GM21825 (cell line): ENCODE results near the gene F11.
"Not testable (repeated sequence)": the region's sequence is repeated elsewhere in the genome, so short reads cannot be mapped to it uniquely, and the experiment has no call there.

Source experiments
- ATAC-seq: cut with Tn5 transposase; IDR thresholded peaks from one replicate; pipeline ENCODE4 v1.9.1; 2021; ENCODE audit warnings: mild to moderate bottlenecking, moderate library complexity; ENCODE audit not compliant: unreplicated experiment

F11 gene

DNA sequence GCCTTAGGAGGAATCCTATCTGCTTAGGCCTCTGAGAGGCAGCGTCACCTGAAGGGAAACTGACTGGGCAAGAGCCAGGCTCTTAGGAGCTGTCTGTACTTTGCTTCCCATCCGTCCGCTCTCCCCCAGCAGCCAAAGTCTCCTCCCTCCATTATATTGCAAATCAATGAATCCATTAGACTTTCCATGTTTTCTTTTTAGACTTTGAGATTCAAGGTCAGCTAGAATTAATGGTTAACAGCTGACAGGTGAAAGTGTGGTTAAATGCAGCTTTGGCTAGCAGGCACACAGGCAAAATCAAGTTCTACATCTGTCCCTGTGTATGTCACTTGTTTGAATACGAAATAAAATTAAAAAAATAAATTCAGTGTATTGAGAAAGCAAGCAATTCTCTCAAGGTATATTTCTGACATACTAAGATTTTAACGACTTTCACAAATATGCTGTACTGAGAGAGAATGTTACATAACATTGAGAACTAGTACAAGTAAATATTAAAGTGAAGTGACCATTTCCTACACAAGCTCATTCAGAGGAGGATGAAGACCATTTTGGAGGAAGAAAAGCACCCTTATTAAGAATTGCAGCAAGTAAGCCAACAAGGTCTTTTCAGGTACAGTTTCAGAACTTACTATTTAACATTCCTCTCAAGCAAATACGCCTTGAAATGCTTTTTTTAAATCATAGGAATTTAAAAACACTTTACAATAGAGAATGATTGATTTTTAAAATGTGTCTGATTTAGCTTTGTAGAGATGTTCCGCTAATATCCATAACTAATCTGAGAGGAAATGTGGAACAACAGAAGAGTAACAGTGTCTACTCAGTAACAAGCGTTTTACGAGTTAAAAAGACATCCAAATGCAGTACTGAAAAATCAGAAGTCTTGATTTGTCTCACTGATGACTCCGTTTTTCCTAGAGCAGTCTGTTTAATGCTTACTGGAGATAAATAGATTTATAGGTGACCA is at the start of gene F11:
Gene F11 (plus strand): TSS at position 507 of the 970 bp plus-strand sequence. CDS start 948 bp downstream, outside the sequence.
- ATAC-seq: no peak

DNA sequence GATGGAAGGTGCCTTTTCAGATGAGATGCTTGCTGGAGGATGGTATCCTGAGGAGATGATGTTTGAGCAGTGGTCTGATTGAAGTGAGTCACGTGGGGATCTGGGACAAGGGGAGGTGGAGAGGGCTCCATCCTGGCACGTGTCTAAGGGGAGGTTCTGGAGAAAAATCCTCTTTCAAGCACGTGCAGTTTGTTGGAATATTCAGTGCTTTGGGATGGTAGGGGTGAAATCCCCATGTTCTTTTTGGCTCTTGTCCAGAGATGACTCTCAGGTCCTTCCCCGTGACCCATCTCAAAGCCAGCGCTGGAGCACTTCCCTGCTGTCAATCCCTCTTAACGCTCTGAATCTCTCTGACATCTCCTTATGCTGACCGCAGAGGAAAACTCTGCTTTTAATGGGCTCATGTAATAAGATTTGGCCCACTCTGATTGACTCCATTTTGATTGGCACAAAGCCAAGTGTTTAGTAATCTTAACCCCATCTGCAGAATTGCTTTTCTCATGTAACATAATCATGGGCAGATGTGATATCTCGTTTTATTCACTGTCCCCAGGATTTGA is 49.4 kb upstream of the F11 start:
- ATAC-seq: no peak

DNA sequence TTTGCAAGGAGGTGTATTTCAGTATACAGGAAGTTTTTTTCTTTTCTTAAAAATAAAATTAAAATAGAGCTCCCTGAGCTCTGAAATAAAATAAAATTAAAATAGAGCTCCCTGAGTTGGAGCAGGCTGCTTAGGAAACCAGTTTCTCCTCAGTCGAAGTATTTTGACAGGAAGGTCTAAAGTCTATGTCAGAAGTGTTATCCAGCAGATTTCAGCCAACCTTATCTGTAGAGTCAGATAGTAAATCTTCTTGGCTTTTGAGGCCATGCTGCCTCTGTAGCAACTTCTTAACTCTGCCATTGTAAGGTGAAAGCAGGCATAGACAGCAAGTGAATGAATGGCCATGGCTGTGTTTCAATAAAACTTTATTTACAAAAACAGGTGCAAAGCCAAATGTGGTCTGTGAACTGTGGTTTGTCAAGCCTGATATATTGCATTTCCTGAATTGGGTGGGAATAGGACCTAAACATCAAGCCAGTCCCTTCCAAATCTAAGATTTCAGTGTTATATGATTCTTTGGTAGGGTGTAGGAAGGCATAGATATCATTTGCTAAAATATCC is 48.2 kb upstream of the F11 start:
- no peak for ATAC-seq

DNA sequence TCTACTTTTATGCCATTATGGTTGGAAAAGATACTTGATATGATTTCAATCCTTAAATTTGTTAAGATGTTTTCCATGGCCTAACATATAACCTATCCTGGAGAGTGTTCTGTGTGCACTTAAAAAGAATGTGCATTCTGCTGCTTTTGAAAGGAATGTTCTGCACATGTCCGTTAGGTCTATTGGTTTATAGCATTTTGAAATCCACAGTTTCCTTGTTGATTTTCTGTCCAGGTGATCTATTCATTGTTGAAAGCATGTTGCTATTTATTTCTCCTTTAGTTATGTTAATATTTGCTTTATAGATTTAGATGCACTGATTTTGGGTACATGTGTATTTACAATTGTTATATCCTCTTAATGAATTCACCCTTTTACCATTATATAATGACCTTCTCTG is 44.4 kb upstream of the F11 start:
- ATAC-seq: no peak

DNA sequence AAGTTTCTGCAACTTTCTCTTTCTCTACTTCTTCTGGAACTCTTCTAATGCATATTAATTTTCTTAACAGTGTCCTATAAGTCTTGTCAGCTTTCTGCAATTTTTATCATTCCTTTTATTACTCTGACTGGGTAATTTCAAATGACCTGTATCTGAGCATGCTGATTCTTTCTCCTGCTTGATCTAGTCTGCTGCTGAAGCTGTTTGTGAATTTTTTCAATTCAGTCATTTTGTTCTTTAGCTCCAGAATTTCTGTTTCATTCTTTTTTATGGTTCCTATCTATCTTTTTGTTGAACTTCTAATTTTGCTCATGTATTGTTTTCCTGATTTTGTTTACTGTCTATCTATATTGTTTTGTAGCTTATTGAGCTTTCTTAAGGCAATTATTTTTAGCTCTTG is 40.1 kb upstream of the F11 start:
- no peak for ATAC-seq

DNA sequence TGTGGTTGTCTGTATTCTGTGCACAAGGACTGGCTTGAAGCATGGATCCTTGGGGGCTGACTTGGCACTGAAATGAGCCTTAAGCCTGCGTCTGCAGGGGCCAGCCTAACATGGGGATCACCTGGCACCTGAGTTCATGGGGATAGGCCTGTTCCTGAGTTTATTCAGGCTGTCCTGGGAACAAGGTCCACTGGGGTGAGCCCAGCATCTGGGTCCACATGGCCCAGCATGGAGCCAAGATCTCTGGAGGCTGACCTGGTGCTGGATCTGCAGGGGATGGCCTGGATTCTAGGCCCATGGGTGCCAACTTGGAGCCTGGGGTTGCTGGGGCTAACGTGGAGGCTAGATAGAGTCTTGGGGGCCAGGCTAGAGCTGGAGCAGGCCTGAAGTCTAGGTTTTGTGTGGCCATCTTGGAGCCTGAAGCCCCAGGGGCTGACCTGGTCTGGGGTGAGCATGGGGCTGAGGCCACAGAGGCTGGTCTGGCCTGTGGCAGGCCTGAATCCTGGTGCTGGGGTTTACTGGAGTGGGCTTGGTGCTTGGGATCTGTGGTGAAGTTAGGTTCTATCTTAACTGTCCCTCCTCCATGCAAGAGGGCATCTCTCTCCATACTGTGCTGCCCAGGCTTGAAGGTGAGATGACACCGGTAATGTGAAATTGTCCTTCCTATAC is 39.3 kb upstream of the F11 start:
- ATAC-seq: no peak

DNA sequence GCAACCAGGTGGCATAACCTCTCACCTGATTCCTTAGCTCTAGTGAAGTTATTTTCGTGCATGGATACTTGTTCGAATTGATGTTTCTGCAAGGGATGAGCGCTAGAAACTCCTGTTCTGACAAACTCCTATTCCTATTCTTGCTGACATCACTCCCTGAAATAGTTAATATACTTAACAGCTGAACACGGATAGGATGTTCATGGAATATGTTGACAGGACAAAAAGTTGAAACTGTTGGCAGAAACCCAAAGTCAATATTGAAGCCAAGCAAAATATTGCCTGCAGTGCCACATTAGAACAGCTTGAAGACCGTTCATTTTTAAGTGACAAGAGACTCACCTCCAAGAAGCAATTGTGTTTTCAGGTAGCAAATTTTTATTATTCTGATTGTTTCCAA is 38.8 kb upstream of the F11 start, which contains the start of gene KLKB1:
Gene KLKB1 (plus strand): TSS at position 287 of the 400 bp plus-strand sequence. CDS start 689 bp downstream, outside the sequence.
- ATAC-seq: no peak

DNA sequence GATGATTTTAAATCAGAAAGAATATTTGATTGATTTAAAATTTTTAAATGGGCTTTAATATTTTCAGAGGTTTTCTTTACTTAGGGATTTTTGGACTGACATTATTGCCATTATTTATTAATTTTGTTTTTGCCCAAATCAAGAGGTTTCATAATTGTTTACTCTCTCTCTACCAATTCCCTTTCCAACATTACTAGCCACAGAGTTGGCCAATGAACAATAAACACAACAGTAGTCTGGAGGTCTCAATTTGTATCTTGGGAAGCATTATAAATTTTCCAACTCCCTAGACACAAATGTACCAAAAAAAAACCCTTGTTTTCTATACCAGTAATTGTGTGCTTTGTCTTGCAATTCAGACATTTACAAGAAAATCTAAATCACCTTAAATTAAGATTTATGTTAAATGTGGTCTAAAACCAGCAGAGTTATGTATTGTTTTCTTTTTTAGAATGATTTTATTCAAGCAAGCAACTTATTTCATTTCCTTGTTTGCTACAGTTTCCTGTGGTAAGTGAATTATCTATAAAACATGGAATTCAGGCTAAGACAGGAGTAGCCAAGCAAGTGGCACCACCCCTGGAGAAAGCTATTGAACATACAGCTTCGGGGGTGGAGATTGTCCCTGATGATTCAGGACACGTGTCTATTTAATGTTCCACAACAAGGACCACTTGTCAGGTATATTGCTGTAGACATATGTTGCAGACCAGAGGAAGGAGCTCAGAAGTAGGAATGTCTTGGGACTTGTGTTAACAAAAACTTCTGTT is 38.1 kb upstream of the F11 start:
- no peak for ATAC-seq

DNA sequence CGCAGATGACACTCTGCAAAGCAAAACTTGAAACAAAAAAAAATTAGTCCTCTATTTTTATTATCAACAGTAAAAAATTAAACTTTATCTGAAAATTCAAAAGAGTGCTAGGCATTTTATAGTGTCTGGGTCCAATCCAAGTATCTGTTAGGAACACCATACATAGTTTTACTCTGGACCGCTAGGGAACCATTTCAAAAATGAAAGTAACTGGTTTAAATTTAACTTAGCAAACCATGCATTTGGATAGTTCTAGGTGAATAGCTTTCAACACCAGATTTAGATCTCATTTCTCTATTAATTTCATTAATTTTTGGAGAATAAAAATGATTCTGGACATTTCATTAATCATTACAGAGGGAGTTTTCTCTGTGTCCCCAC is 37.5 kb upstream of the F11 start:
- no peak for ATAC-seq

DNA sequence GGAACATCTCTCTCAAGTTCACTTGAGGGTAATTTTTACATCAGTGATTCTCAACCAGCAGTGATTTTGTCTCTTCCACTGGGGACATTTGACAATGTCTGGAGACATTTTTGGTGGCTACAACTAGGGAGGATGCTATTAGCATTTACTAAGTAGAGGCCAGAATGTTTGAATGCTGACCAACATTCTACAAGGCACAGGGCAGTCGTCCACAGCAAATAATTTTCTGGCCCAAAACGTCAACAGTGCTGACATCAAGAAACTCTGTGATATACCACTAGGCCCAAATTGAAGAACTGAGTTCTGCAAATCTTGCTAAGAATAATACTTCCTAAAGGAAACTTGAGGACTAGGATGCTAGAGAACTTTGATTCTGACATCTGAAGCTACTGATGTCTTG is 31.6 kb upstream of the F11 start:
- ATAC-seq: no peak

DNA sequence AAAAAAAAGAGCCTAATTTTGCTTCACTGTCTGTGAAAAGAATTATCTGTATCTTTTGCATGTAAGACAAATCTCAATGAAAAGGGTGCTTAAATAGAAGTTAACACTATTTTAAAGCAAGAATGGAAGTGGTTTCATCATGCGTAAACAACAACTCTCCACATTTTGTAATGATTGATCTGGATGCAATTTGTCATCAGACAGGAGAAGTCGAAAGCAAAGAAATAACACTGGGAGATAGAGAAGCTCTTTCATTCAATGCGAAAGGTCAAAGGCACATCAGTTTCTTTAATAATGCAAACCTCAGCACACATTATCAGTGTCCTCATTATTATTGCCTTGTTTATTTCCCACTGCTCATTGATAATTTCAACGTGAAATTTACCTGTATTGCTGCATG is 29.9 kb upstream of the F11 start:
- no peak for ATAC-seq

DNA sequence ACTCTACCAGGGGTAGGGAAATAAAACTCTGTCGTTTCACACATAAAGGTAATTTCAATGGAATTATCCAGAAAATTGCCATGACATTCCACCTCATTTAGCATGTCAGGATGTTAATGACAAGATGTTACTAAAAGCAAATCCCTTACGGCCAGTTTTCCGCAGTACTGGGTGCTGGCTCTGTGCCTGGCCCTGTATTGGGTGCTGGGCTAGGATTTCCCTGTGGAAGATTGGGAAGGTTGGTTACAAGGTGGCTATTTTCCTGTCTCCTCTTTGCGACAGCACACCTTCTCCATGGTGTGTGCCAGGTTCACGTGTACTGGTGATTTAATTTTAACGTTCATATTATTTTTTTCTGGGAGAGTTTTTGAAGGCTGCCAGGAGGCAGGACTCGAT is 25.5 kb upstream of the F11 start:
- ATAC-seq: no peak

DNA sequence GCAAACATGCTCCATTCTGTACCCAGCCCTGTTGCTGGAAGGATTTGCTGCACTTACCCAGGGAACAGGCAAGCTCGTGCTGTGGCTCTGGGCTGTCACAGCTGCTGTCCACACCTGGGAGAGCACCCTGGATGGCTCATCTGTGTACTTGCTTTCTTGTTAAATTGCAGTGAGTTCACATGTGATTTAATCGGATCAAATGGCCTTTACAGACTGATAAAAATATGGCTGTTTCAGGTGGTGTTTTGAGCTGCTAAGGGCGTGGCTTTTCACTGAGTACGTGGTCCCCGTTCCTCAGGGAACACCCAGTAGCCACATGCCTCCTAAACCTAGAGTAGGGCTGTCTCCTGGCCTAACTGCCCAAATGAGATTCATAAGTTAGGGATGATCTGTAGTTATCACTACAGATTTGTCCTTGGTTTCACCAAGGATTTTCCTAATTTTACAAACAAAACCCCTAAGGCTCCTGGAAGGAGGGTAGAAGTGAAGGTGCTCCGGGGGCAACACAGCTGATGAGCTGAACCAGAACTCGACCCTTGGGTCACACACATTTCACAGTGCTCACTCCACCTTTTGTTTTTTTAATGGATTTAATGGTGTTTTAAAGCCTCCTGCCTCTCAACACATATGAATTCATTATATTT is 25.0 kb upstream of the F11 start:
- ATAC-seq: no peak

DNA sequence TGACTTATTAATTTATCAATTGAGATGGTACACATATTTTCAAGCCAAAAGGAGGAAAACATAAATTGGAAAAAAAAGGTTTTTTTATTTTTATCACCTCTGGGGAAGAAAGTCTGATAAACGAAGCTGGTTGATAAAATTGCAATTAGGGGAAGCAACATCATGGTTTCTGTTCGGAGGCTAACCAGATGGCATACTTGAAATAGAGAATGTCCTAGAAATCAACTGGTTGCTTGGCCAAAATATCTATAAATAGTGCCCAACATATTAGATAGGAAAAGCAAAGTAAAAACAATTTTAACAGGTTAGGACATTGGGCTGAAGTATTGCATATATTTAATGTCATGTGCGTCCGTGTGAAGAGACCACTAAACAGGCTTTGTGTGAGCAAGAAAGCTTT is 24.4 kb upstream of the F11 start:
- ATAC-seq: no peak

DNA sequence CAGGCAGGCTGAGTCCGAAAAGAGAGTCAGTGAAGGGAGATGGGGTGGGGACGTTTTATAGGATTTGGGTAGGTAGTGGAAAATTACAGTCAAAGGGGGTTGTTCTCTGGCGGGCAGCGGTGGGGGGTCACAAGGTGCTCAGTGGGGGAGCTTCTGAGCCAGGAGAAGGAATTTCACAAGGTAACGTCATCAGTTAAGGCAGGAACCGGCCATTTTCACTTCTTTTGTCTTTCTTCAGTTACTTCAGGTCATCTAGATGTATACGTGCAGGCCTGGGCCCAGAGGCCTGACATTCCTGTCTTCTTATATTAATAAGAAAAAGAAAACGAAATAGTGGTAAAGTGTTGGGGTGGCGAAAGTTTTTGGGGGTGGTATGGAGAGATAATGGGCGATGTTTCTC is 24.0 kb upstream of the F11 start:
- not testable (repeated sequence) for ATAC-seq

DNA sequence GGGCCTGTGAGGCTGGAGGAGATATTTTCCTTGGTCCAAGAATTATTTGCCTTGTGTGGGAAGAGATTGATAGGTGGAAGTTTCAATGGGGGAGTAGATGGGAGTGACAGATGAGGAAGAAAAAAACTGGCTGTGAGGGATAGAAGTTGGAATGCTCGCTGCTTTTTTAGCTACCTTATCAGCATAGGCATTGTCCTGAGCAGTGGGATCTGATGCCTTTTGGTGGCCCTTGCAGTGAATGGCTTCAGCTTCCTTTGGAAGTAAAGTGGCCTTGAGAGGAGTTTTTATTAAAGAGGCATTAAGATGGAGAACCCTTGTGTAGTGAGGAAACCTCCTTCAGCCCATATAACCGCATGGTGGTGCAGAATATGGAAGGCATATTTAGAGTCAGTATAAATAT is 22.7 kb upstream of the F11 start:
- no peak for ATAC-seq

DNA sequence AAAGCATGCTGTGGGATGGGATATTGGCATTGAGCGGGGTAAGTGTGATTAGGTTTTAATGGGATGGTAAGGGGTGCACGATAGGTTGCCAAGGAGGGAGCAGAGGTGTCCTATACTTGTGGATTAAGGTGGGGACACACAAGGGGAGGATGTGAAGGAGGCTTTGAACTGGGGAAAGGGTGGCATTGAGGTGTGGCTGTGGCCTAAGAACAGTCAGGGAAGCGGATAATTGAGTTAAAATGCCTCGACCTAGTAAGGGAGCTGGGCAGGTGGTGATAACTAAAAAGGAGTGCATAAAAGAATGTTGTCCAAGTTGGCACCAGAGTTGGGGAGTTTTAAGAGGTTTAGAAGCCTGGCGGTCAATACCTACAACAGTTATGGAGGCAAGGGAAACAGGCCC is 21.2 kb upstream of the F11 start:
- ATAC-seq: no peak

DNA sequence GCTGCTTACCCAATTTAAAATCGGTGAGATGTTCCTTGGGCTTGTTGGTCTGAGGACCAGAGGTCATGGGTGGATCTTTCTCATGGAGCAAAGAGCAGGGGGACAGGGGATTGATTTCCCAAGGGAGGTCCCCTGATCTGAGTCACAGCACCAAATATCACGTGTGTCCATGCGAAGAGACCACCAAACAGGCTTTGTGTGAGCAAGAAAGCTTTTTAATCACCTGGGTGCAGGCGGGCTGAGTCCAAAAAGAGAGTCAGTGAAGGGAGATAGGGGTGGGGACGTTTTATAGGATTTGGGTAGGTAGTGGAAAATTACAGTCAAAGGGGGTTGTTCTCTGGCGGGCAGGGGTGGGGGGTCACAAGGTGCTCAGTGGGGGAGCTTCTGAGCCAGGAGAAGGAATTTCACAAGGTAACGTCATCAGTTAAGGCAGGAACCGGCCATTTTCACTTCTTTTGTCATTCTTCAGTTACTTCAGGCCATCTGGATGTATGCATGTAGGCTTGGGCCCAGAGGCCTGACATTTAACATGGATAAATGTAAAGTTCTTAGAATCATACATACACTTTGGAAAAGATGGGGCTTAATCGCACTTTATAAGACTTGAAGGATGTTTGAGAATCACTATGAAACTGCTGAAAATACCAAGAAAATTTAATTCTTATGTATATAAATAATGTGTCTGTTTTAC is 18.8 kb upstream of the F11 start:
- not testable (repeated sequence) for ATAC-seq

DNA sequence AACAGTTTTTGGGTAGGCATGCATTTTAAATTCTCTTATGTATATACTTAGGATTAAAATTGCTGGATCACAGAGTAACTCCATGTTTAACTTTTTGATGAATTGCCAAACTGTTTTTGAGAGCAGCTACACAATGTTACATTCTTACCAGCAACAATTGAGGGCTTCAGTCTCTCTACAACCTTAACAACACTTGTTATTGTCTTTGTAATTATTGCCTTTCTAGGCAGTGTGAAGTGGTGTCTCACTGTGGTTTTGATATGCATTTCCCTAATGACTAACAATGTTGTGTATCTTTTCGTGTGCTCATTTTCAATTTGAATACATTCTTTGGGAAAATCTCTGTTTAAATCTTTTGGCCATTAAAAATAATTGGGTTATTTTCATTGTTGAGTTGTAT is 17.3 kb upstream of the F11 start:
- ATAC-seq: no peak
